Activated naive CD8-positive, alpha-beta T cell treated with anti-CD3 and anti-CD28 coated beads for 36 hours (primary cell): ENCODE results near the gene GTF2A1L. TPM values are rescaled to one million over a fixed set of nuclear protein-coding genes. Genes with fewer than 3 reads are reported as not detected.
"Not testable (repeated sequence)": the region's sequence is repeated elsewhere in the genome, so short reads cannot be mapped to it uniquely, and the experiment has no call there.

Experiments used
- DNase-seq: peaks from one replicate; pipeline ENCODE4 v3.0.0; 2021
- H3K27ac Mint-ChIP-seq: one replicate; pipeline ENCODE4 v1.8.0; 2022; ENCODE audit warnings: mild to moderate bottlenecking, moderate library complexity, mixed read lengths
- H3K27me3 Mint-ChIP-seq: one replicate; pipeline ENCODE4 v1.8.0; 2022; ENCODE audit warnings: mild to moderate bottlenecking, mixed read lengths
- H3K36me3 Mint-ChIP-seq: one replicate; pipeline ENCODE4 v1.8.0; 2021; ENCODE audit warnings: mild to moderate bottlenecking, mixed read lengths
- H3K4me1 Mint-ChIP-seq: one replicate; pipeline ENCODE4 v1.8.0; 2021; ENCODE audit warnings: mixed read lengths
- H3K4me3 Mint-ChIP-seq: one replicate; pipeline ENCODE4 v1.8.0; 2022; ENCODE audit warnings: mild to moderate bottlenecking, moderate library complexity, mixed read lengths
- H3K9me3 Mint-ChIP-seq: one replicate; pipeline ENCODE4 v1.8.0; 2022; ENCODE audit warnings: mixed read lengths
- total RNA-seq, 2 experiments: library from RNA; stranded (reverse); gene quantifications; one replicate each; pipeline ENCODE4 v1.2.3, GENCODE V29; 2021

Gene GTF2A1L
- total RNA-seq, 2 experiments from 2014 or later = not detected

DNA sequence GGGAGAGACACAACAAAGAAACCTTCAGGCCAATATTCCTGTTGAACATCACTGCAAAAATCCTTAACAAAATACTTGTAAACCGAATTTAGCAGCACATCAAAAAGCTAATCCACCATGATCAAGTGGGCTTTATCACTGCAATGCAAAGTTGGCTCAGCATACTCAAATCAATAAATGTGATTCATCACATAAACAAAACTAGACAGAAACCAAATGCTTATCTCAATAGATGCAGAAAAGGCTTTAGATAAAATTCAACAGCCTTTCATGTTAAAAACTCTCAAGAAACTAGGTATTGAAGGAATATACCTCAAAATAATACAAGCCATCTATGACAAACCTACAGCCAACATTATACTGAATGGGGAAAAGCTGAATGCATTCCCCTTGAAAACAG is 20.6 kb downstream of the GTF2A1L start:
- no peak for DNase-seq
- peaks cover 21% of the 10 kb centered on the region for H3K27me3 Mint-ChIP-seq

DNA sequence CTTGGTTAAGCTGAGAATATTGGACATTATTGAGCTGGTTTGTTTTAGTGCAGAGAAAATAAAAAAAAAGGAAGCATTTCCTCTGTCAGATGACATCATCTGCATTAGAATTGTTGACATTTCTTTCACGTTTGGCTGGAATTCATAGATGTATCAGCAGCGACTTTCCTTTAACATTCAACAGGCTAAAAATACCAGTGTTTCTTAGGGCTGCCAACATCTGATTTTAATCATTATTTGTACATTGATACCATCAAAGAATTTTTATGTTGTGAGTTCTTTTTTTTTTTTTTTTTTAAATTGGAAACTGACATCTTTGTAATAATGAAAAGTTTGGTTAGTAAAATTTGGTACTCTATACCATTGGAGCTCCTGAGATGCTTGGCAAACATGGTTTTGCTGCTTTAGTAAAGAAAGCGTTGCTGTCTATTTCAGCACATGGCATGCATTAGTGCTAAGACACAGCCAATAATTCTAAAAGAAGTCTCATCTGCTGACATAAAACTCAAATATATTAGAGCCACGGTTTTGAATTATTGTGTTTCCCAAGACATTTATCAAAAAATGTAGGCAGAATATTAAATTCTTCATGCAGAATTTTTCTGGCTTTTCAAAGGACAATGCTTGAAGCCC is 33.6 kb downstream of the GTF2A1L start:
- Mint-ChIP-seq H3K27me3 (peaks cover 5% of the 10 kb centered on the region), H3K27ac (no peak overlapping the region), H3K4me3 (no peak overlapping the region), H3K36me3 (no peaks in the 10 kb centered on the region), H3K9me3 (no peaks in the 10 kb centered on the region), H3K4me1 (no peaks in the 10 kb centered on the region)
- DNase-seq = no peak

More for the DNA sequence above, 20.6 kb downstream of the GTF2A1L start:
- Mint-ChIP-seq H3K4me3 (no peak overlapping the region), H3K36me3 (no peaks in the 10 kb centered on the region), H3K9me3 (no peaks in the 10 kb centered on the region), H3K4me1 (no peaks in the 10 kb centered on the region), H3K27ac (no peak overlapping the region)

DNA sequence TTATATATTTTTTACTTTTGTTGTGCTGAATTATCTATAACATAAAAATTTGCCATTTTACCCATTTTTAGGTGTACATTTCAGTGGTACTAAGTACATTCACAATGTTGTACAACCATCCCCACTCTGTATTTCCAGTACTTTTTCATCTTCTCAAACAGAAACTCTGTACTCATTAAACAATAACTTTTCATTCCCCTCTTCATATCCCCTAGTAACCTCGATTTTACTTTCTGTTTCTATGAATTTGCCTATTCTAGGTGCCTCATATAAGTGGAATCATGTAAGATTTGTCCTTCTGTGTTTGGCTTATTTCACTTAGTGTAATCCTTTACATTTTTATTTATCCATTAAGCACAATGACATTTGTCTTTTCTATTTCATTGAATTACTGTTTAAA is 51.3 kb downstream of the GTF2A1L start:
- Mint-ChIP-seq H3K36me3 (no peaks in the 10 kb centered on the region), H3K27me3 (peaks cover 20% of the 10 kb centered on the region), H3K9me3 (no peaks in the 10 kb centered on the region), H3K4me3 (no peak overlapping the region), H3K4me1 (no peaks in the 10 kb centered on the region), H3K27ac (no peak overlapping the region)
- DNase-seq = no peak

DNA sequence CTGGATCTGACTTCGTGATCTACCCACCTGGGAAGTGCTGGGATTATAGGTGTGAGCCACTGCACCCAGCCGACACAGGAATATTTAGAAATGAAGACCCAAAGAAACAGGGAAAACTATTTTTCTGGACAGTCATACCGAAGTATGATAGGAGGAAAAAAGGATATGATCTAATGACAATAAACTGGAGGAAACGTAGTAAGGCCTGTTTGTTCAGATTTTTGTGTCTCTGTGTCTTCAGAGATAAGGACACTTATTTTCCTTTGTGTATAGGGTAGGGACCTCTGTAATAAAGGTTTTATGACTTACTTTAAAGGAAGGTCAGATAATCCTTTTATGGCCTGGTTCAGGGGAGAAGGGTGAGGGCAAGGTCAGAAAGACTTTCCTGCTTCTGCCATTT is 55.9 kb downstream of the GTF2A1L start:
- no peak overlapping the region for H3K27ac Mint-ChIP-seq
- H3K36me3 Mint-ChIP-seq = no peaks in the 10 kb centered on the region
- no peak overlapping the region for H3K4me3 Mint-ChIP-seq
- no peaks in the 10 kb centered on the region for H3K4me1 Mint-ChIP-seq
- peaks cover 8% of the 10 kb centered on the region for H3K27me3 Mint-ChIP-seq
- H3K9me3 Mint-ChIP-seq = no peaks in the 10 kb centered on the region
- no peak for DNase-seq

DNA sequence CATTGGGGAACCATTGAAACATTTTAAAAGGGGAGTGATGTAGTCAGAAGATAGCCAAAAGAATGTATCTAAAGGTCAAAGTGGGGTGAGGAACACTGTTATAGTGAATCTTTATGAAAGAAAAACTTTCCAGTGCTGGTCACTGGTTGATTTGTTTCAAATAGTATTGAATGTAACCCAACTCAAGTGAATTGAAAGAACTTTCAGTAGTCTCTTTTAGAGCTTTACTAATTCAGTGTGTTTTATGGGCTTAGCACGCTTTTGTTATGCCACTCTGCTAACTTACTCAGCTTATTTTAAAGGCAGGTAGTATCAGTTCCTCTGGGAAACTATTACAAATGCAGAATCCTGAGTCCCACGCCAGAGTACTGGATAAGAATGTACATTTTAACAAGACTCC is 57.3 kb downstream of the GTF2A1L start:
- Mint-ChIP-seq H3K27ac (no peak overlapping the region), H3K27me3 (peaks cover 6% of the 10 kb centered on the region), H3K9me3 (no peaks in the 10 kb centered on the region), H3K36me3 (no peaks in the 10 kb centered on the region), H3K4me3 (no peak overlapping the region), H3K4me1 (no peaks in the 10 kb centered on the region)
- DNase-seq = no peak

DNA sequence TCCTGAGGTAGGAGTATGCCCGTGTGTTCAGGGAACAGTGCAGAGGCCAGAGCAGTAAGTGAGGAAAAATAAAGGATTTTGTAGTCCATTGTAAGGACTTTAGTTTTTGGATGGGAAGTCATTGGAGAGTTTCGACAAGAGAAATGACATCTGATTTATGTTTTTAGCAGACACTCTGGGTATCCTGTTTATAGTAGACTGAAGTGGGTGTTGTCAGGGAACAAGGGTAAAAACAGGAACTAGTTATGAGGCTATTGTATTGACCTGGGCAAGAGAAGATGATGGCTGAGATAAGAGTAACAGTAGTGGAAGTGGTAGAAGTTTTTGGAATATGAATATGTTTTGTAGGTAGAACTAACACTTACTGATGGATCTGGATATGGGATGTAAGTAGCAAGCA is 59.8 kb downstream of the GTF2A1L start:
- Mint-ChIP-seq H3K9me3 (no peaks in the 10 kb centered on the region), H3K27me3 (peaks cover 9% of the 10 kb centered on the region), H3K4me3 (no peak overlapping the region), H3K36me3 (no peaks in the 10 kb centered on the region), H3K27ac (no peak overlapping the region), H3K4me1 (no peaks in the 10 kb centered on the region)
- DNase-seq = no peak

DNA sequence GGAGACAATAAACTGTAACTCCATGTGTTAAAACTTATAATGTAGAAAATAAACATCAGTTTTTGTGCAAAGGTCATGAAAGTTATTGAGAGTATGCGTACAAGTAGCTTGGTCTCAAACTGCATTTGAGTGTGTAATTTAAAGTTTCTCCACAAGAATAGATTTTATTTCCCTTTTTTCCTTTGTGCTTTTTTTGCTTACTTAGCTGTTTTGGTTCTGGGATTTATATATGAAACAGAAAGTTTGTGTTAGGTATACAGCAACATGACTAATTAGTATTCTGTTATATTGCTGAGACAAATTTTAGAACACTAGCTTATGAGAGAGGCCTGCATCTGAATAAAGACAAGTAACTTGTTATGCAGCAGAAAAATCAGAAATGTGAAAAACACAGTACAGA is 67.5 kb downstream of the GTF2A1L start:
- H3K4me3 Mint-ChIP-seq = no peak overlapping the region
- H3K27ac Mint-ChIP-seq = no peak overlapping the region
- no peaks in the 10 kb centered on the region for H3K9me3 Mint-ChIP-seq
- no peak for DNase-seq
- H3K4me1 Mint-ChIP-seq = no peaks in the 10 kb centered on the region
- H3K36me3 Mint-ChIP-seq = no peaks in the 10 kb centered on the region
- peaks cover 13% of the 10 kb centered on the region for H3K27me3 Mint-ChIP-seq

DNA sequence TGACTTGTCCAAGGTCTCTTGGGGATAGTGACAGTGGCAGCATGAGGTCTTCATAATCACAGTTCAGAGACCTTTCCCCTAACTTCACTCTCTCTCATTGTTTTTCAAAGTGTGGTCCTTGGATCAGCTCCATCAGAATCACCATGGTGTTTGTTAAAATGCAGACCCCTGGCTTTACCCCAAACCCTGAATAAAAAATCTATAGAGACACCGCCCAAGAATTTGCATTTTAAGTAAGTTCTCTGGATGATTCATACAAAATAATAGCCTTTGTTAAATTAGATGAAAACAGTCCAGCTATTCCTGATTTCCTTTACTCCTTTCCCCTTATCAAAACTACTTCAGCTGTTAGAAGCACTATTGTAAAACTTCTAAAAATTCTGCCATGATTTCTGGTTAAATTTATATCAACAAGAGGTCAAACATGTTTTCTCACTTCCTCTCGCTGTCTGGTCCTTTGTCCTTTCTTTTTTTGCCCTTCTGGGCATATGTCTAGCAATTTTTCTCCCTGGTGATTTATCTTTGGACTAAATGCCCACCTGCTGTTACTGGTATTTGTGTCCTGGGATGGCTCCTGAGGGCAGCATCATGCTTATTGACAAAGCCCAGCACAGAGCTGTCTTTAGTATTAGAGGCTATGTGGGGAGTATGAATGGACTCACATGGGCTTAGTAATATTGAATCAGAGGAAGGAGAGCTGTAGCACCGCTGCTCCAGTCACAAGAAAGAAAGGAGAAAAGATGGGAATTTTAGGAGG is 74.5 kb downstream of the GTF2A1L start:
- no peaks in the 10 kb centered on the region for H3K36me3 Mint-ChIP-seq
- no peaks in the 10 kb centered on the region for H3K9me3 Mint-ChIP-seq
- no peak for DNase-seq
- peaks cover 4% of the 10 kb centered on the region for H3K27me3 Mint-ChIP-seq
- H3K4me3 Mint-ChIP-seq = no peak overlapping the region
- no peak overlapping the region for H3K27ac Mint-ChIP-seq
- no peaks in the 10 kb centered on the region for H3K4me1 Mint-ChIP-seq

DNA sequence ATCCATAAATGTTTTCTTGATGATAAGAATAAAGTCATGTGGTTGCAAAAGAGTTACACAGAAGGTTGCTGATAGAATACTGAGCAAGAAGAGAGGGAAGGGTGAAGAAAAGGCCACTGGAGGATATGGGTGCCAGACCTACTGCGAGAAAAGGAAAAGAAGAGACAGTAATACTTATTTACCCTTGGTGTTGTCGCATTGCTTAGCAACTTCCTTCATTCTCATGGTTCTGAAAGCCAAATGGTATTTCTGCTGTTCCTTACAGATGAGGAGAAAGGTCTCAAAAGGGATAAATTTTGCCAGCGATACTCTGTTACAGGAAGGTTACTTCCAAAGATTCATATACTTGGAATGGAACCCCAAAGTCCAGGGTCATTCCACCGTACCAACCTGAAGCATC is 75.4 kb downstream of the GTF2A1L start:
- no peak overlapping the region for H3K4me3 Mint-ChIP-seq
- H3K36me3 Mint-ChIP-seq = no peaks in the 10 kb centered on the region
- no peak for DNase-seq
- no peaks in the 10 kb centered on the region for H3K9me3 Mint-ChIP-seq
- H3K27ac Mint-ChIP-seq = no peak overlapping the region
- H3K4me1 Mint-ChIP-seq = no peaks in the 10 kb centered on the region
- H3K27me3 Mint-ChIP-seq = peaks cover 4% of the 10 kb centered on the region

DNA sequence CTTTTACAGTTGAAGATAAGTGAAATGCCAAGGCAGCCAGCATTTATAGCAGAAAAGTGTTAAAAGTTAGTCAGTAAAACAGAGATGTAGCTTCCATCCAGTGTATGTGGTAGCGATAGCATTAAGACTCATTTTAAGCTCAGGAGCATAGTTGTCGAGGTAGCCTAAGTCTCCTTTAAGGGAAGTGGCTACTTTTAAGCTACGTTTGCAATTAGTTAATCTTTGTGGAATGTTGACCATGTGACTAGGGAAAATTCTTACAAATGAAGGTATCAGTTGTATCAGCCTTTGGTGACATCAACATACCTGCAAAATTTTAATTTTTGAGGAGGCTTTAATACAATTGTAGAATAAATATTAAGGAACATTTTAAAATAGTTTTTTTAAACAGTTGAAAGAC is 76.0 kb downstream of the GTF2A1L start:
- DNase-seq = no peak
- Mint-ChIP-seq H3K4me1 (no peaks in the 10 kb centered on the region), H3K9me3 (no peaks in the 10 kb centered on the region), H3K4me3 (no peak overlapping the region), H3K36me3 (no peaks in the 10 kb centered on the region), H3K27ac (no peak overlapping the region), H3K27me3 (peaks cover 4% of the 10 kb centered on the region)

DNA sequence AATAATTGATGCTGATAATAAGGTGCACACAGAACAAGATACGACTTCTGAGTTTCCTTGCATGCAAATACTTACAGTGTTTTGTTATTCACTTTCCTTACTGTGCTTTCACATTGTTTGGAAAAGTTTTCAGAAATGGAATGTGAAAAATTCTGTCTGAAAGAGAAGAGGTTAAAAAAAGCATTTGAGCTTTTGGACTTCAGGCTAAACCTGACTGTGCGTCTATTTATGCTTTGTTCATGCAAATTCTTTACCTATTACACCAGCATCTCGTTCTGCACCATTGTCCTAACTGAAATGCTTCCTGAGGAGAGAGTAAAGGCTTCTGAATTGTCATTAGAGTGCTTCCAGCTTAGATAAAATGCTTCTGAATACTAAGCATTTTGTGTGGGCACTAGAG is 76.5 kb downstream of the GTF2A1L start:
- H3K4me1 Mint-ChIP-seq = no peaks in the 10 kb centered on the region
- no peak for DNase-seq
- H3K4me3 Mint-ChIP-seq = no peak overlapping the region
- H3K27ac Mint-ChIP-seq = no peak overlapping the region
- no peaks in the 10 kb centered on the region for H3K9me3 Mint-ChIP-seq
- peaks cover 4% of the 10 kb centered on the region for H3K27me3 Mint-ChIP-seq
- H3K36me3 Mint-ChIP-seq = no peaks in the 10 kb centered on the region

DNA sequence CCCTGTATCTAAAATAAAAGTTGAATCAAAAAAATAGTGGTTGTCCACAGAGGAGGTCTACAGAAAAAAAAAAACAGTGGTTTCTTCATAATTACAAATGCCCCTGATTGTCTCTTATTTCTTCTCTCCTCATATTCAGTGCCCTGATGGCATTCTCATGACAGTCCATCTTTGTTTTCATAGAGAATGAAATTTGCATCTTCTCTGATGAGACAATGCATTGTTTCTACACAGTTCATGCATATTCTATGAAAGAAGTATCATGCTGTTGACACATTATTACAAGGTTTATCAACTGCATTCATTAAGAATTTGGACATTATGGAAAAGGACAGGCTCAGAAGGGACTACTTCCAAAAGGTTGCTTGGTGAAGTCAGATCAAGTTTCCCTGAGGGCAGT is 78.3 kb downstream of the GTF2A1L start:
- H3K27me3 Mint-ChIP-seq = no peaks in the 10 kb centered on the region
- H3K36me3 Mint-ChIP-seq = no peaks in the 10 kb centered on the region
- H3K4me1 Mint-ChIP-seq = no peaks in the 10 kb centered on the region
- no peak overlapping the region for H3K4me3 Mint-ChIP-seq
- no peaks in the 10 kb centered on the region for H3K9me3 Mint-ChIP-seq
- H3K27ac Mint-ChIP-seq = no peak overlapping the region
- no peak for DNase-seq

DNA sequence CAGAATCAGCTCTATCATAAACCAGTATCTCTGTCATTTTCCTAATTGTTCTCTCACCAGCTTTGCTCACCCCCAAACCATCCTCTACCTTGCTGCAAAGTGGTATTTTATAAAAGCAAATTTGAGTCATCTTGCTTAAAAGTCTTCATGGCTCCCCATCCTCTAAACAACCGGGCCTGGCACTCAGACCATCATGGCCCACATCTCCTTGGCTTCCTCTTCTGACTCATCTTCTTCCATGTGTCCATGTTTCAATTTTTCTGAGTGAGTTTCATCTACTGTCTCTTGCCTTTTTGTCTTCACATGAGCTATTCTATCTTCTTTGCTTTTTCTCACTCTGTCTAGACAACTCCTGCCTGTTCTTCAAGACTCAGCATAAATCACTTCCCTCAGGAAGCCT is 79.2 kb downstream of the GTF2A1L start:
- Mint-ChIP-seq H3K4me3 (no peak overlapping the region), H3K27ac (no peak overlapping the region), H3K9me3 (no peaks in the 10 kb centered on the region)

DNA sequence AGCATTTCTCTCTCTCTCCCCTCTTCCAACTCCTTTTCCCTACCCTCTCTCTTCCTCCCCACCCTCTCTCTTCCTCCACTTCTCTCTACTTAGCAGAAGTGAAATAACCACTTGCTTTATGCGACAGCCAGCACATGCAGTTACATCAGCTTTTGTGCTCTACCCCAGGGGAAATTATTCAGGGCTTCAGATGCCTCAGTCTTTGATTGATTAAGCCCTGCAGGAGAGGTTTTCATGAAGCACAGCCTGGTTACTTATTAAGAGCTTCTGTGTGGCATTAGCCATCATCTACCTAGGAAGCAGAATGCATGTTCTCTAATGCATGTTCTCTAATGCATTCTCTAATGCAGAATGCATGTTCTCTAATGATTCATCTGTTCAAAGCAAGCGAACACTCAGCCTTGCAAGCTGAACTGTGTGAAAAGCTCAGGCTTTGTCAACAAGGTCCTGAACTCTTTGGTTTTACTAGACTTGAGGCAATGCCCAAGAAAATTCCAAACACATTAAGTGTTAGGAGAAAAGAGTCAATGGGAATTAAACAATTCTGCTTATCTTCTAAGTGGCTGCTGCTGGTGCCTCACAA is 81.8 kb downstream of the GTF2A1L start:
- Mint-ChIP-seq H3K4me1 (no peaks in the 10 kb centered on the region), H3K4me3 (no peak overlapping the region), H3K9me3 (no peaks in the 10 kb centered on the region), H3K27ac (no peak overlapping the region), H3K27me3 (no peaks in the 10 kb centered on the region), H3K36me3 (no peaks in the 10 kb centered on the region)
- no peak for DNase-seq

More for the DNA sequence above, 79.2 kb downstream of the GTF2A1L start:
- Mint-ChIP-seq H3K27me3 (no peaks in the 10 kb centered on the region), H3K36me3 (no peaks in the 10 kb centered on the region), H3K4me1 (no peaks in the 10 kb centered on the region)
- DNase-seq = no peak

DNA sequence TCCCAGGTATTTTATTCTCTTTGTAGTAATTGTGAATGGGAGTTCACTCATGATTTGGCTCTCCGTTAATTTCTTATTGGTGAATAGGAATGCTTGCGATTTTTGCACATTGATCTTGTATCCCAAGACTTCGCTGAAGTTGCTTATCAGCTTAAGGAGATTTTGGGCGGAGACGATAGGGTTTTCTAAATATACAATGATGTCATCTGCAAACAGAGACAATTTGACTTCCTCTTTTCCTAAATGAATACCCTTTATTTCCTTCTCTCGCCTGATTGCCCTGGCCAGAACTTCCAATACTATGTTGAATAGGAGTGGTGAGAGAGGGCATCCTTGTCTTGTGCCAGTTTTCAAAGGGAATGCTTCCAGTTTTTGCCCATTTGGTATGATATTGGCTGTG is 86.0 kb downstream of the GTF2A1L start:
- not testable (repeated sequence) for H3K4me1 Mint-ChIP-seq, H3K4me3 Mint-ChIP-seq, H3K27me3 Mint-ChIP-seq, H3K27ac Mint-ChIP-seq, DNase-seq, H3K36me3 Mint-ChIP-seq, H3K9me3 Mint-ChIP-seq

DNA sequence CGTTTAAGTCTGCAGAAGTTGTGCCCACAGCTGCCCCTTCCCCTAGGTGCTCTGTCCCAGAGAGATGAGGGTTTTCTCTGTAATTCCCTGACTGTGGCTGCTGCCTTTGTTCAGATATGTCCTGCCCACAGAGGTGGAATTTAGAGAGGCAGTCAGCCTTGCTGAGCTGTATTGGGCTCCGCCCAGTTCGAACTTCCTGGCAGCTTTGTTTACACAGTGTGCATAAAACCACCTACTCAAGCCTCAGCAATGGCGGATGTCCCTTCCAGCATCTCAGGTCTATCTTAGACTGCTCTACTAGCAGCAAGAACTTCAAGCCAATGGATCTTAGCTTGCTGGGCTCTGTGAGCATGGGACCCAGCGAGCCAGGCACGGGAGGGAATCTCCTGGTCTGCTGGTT is 89.8 kb downstream of the GTF2A1L start:
- Mint-ChIP-seq H3K27ac (no peak overlapping the region), H3K36me3 (no peaks in the 10 kb centered on the region), H3K4me3 (no peak overlapping the region), H3K27me3 (peaks cover 4% of the 10 kb centered on the region), H3K4me1 (no peaks in the 10 kb centered on the region), H3K9me3 (no peaks in the 10 kb centered on the region)
- no peak for DNase-seq
